ENCODE results near the gene SSBP4.

SSBP4 gene

DNA sequence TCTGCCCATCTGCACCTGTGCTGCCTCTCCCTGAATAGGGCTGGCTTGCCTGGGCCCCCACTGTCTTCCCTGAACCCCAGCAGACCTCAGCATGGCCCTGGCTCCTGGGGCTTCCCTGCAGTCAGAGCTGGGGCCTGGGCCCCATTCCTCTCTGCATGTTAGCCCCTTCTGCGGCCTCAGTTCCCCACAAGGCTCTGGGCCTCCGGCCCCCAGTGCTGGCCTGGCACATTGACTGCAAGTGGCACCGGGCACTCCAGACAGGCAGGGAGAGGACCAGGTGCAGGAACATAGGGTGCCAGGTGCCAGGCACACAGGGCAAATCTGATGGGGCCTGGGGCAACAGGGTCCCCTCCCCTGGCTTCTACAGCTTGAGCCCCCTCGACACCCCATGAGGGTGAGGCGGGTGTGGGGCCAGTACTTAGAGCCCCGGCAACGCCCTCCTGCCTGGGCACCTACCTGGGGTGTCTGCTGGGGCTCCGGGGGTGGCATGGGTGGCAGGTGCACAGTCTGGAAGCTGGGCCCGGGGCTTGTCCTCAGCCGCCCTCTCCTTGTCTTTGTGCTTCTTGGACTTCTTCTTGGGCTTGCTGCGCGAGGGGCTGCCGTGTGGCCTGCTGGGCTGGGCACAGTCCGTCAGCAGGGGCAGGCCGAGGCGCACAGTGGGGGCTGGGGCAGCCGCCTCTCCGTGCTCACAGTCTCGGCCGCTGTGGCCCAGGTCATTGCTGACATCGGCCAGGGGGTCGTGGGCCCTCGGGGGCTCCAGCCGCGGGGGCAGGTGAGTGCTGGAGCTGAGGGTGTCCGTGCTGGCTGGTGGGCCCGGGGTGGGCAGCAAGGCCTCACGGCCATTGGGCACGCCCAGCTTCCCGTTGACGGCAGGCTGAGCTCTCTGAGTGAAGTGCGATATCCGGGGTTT is 31.1 kb downstream of the SSBP4 start:
- no peak overlapping the region for H3K4me3 ChIP-seq
- H3K27ac ChIP-seq = peak overlapping the region; percentile 72
- H3K4me1 ChIP-seq = peaks cover 51% of the 10 kb centered on the region
- peak overlapping the region; percentile 71 for H3K9ac ChIP-seq
- no peaks in the 10 kb centered on the region for H3K9me3 ChIP-seq
- peaks cover 65% of the 10 kb centered on the region for H4K20me1 ChIP-seq
- H3K27me3 ChIP-seq = no peaks in the 10 kb centered on the region
- H3K4me2 ChIP-seq = peak overlapping the region; percentile 92
- no peak for TF ChIP-seq Cebpa-rat (IDR thresholded peaks at IDR 0.05)
- H3K36me3 ChIP-seq = peaks cover 72% of the 10 kb centered on the region

DNA sequence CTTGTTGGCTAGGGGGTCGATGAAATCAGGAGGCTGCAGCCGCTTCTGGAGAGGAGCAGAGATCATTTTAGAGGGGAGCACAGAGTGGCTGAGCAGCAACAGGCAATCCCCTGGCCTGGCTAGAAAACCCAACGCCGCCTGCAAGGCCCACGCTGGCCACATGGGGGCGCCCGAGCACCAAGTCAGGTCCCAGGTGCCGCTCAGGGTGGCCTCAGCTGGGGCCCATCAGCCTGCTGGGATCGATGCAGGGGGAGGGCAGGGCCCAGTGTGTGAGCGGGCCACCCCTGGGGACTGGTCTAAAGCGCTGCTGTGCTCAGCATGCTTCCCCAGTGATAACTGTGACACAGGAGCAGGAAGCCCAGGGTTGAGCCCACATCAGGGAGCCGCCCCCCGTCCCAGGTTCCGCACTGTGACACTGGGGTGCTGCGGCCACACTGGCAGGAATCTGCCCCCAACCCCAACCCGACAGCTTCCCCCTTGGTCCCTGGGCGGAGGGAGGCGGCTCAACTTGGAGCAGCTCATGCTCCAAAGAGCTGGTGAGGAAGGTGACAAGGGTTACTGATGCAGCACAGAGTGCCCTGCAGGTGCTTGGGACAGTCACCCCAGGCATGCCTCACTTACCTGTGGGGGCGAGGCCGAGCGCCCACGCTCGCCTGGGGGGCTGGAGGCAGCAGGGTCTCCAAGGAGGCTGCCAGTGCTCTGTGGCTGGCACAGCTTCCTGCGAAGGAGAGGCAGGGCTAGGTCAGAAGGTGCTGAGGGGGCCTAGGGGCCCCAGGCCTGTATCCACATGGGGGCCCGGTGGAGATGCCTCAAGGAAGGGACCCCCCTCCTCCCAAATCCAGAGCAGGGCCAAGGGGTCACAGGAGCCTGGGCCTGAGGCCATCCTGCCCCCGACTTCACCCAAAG is 32.0 kb downstream of the SSBP4 start:
- peaks cover 43% of the 10 kb centered on the region for H3K4me1 ChIP-seq
- no peaks in the 10 kb centered on the region for H3K27me3 ChIP-seq
- no peaks in the 10 kb centered on the region for H3K9me3 ChIP-seq
- peaks cover 60% of the 10 kb centered on the region for H4K20me1 ChIP-seq
- peak overlapping the region; percentile 71 for H3K9ac ChIP-seq
- peaks cover 74% of the 10 kb centered on the region for H3K36me3 ChIP-seq
- no peak for TF ChIP-seq Cebpa-rat (IDR thresholded peaks at IDR 0.05)
- peak overlapping the region; percentile 36 for H3K4me3 ChIP-seq
- peak overlapping the region; percentile 92 for H3K4me2 ChIP-seq
- peak overlapping the region; percentile 72 for H3K27ac ChIP-seq

DNA sequence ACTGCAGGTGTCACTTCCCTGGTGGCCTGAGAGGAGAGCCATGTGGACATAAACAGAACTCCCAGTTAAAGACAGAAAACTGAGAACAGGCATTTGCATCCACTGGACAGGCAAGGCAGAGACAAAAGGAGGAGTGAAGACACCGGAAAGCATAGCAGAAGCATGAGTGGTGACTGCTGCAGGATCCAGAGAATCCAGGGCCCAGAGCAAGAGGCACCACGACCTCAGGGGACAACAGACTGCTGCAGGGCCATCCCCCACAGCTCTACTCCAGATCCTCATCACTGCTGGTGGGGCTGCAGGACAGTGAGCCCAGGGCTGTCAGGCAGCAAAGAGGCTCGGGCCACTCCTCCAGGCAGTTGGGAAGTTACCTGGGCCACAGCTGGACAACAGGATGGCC is 33.2 kb downstream of the SSBP4 start:
- peak overlapping the region; percentile 92 for H3K4me2 ChIP-seq
- peaks cover 60% of the 10 kb centered on the region for H4K20me1 ChIP-seq
- no peak overlapping the region for H3K4me3 ChIP-seq
- peaks cover 74% of the 10 kb centered on the region for H3K36me3 ChIP-seq
- H3K9me3 ChIP-seq = no peaks in the 10 kb centered on the region
- H3K4me1 ChIP-seq = peaks cover 41% of the 10 kb centered on the region
- H3K9ac ChIP-seq = peak overlapping the region; percentile 48; the same call in 1 of the 2 replicates
- peak overlapping the region; percentile 69 for H3K27ac ChIP-seq
- TF ChIP-seq Cebpa-rat (IDR thresholded peaks at IDR 0.05) = no peak
- H3K27me3 ChIP-seq = no peaks in the 10 kb centered on the region

DNA sequence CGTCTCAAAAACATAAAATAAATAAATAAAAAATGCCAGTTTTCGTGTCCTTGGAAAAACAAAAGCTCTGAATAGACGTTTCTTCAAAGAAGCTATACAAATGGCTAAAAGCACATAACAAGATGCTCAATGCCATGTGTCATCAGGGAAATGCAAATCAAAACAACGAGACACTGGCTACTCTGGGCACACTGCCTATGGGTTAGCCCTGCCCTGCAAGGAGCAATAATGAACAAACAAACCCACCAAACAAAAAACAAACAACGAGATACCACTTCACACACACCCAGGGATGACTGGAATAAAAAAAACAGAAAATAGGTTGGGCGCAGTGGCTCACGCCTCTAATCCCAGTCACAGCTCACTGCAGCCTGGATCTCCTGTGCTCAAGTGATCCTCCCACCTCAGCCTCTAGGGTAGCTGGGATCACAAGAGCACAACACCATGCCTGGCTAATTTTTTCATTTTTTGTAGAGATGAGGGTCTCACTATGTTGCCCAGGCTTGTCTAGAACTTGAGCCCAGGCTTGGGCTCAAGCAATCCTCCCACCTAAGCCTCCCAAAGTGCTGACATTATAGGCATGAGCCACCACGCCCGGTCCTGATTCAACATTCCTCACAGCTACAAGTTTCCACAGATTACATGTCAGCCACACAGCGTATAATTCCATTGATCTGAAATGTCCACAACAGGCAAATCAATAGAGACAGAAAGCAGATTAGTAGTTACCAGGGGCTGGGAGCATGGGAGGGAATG is 34.2 kb downstream of the SSBP4 start:
- H3K4me1 ChIP-seq = peaks cover 41% of the 10 kb centered on the region
- no peaks in the 10 kb centered on the region for H3K9me3 ChIP-seq
- H3K9ac ChIP-seq = no peak overlapping the region
- peaks cover 65% of the 10 kb centered on the region for H4K20me1 ChIP-seq
- H3K27ac ChIP-seq = no peak overlapping the region
- no peak overlapping the region for H3K4me2 ChIP-seq
- TF ChIP-seq Cebpa-rat (IDR thresholded peaks at IDR 0.05) = no peak
- H3K27me3 ChIP-seq = no peaks in the 10 kb centered on the region
- peaks cover 74% of the 10 kb centered on the region for H3K36me3 ChIP-seq
- H3K4me3 ChIP-seq = no peak overlapping the region

DNA sequence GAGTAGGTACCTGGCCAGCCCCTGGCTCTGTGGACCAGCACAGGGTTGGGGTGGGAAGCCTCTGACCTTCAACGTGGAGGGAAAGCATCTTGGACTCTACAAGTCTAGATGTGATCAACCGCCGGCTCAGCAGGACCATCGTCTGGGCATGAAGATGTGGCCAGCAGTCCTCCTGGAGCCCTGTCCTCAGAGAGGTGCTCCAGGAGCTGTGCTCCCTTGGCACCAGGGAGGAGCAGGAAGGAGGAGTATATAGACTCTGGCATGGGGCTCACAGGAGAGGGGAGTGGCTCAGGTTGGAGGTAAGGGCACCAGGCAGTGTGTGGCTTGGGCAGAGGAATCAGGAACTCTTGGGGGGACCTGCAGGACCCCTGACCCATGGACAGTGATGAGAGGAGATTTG is 37.1 kb downstream of the SSBP4 start:
- no peak overlapping the region for H3K4me3 ChIP-seq
- H3K4me1 ChIP-seq = peaks cover 49% of the 10 kb centered on the region
- no peak for TF ChIP-seq Cebpa-rat (IDR thresholded peaks at IDR 0.05)
- peaks cover 77% of the 10 kb centered on the region for H3K36me3 ChIP-seq
- no peaks in the 10 kb centered on the region for H3K27me3 ChIP-seq
- H4K20me1 ChIP-seq = peaks cover 61% of the 10 kb centered on the region
- no peaks in the 10 kb centered on the region for H3K9me3 ChIP-seq
- no peak overlapping the region for H3K27ac ChIP-seq
- H3K4me2 ChIP-seq = no peak overlapping the region
- H3K9ac ChIP-seq = no peak overlapping the region

DNA sequence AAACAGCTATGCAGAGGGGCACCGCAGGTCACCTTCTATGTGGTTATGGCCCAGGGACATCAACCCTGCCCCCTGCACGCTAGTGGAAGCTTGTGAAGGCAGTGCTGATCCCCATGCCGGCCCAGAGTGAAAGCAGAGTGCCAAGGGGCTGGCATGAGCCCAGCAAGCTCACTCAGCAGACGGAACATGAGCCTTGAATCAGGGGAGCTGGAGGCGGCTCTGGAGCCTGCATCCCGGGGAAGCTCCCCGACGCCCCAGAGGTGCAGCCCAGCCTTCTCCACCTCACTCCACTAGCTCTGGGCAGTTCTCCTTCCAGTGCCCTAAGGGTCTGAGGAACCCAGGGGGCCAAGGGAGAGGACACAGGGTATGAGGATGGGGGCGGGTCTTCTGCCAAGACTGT is 37.8 kb downstream of the SSBP4 start:
- no peak overlapping the region for H3K27ac ChIP-seq
- no peak overlapping the region for H3K4me3 ChIP-seq
- H3K4me1 ChIP-seq = peaks cover 49% of the 10 kb centered on the region
- H3K9ac ChIP-seq = no peak overlapping the region
- no peaks in the 10 kb centered on the region for H3K9me3 ChIP-seq
- no peak overlapping the region for H3K4me2 ChIP-seq
- H4K20me1 ChIP-seq = peaks cover 61% of the 10 kb centered on the region
- TF ChIP-seq Cebpa-rat (IDR thresholded peaks at IDR 0.05) = no peak
- H3K36me3 ChIP-seq = peaks cover 79% of the 10 kb centered on the region
- H3K27me3 ChIP-seq = no peaks in the 10 kb centered on the region

DNA sequence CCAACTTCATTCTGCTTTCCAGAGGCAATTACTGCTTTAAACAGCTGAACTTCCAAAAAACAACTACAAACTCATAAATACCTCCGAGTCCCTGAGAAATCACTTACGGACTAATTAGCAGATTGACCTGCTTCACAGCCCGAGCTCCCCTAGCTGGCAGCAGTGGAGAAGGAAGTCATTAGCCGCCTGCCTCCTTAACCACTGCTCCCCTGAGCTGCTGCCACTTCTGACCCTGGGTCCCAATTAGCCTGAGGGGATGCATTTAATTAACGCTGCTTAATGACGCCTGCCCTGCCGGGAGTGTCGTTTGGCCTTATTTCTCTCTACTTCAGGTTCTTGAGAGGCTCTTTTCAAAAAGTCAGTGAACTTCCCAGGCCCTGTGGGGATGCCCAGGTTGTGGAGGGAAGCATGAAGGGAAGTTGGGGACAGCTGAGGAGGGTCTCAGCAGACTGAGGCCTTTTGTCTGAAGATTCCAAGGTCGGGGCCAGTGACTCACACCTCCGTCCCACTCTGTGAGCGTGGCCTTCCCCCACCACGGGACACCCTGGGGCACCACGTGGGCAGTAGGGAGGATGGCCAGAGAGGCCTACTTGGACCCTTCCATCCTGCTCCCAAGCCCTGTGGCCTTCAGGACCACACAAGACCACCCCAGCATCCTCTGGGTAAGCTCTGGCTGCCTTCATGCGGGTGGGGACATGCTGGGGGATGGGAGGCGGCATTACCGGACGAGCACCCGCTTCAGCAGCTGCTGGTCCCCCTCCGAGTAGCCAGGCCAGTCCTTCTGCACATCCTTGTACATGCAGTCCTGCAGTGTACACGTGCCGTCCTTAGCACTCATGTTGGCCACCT is 38.5 kb downstream of the SSBP4 start:
- no peak overlapping the region for H3K4me3 ChIP-seq
- peaks cover 58% of the 10 kb centered on the region for H4K20me1 ChIP-seq
- no peaks in the 10 kb centered on the region for H3K27me3 ChIP-seq
- H3K27ac ChIP-seq = no peak overlapping the region
- TF ChIP-seq Cebpa-rat (IDR thresholded peaks at IDR 0.05) = no peak
- H3K9ac ChIP-seq = no peak overlapping the region
- H3K36me3 ChIP-seq = peaks cover 79% of the 10 kb centered on the region
- no peak overlapping the region for H3K4me2 ChIP-seq
- H3K4me1 ChIP-seq = peaks cover 49% of the 10 kb centered on the region
- H3K9me3 ChIP-seq = no peaks in the 10 kb centered on the region

DNA sequence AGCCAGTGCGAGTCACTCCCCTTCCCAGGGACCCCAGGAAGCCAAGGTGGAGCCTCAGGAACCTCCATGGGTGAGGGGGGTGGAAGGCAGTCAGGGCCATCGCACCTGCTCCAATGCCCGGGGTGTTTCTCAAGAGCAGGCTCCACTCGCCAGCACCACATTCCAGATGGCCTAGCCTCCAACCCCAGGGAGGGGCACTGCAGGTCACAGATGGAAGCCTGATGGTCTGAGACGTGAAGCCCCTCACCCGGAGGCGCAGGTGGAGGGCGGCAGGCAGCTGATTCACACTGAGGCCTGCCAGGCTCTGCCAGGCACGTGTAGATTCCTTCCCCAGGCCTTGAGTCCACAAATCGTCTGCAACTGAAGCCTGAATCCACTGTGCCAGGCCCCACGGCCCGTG is 41.7 kb downstream of the SSBP4 start:
- peaks cover 82% of the 10 kb centered on the region for H3K36me3 ChIP-seq
- peaks cover 81% of the 10 kb centered on the region for H4K20me1 ChIP-seq
- peak overlapping the region; percentile 23; the same call in 1 of the 2 replicates for H3K27ac ChIP-seq
- no peaks in the 10 kb centered on the region for H3K9me3 ChIP-seq
- 0 out of 2 replicates have a peak overlapping the region, but pooled peaks have one; percentile 30 for H3K4me3 ChIP-seq
- TF ChIP-seq Cebpa-rat (IDR thresholded peaks at IDR 0.05) = no peak
- peaks cover 70% of the 10 kb centered on the region for H3K4me1 ChIP-seq
- H3K9ac ChIP-seq = peak overlapping the region; percentile 21; the same call in 1 of the 2 replicates
- H3K4me2 ChIP-seq = peak overlapping the region; percentile 83
- H3K27me3 ChIP-seq = no peaks in the 10 kb centered on the region

All from BLaER1 (cell line).